Mammary epithelial cell (primary cell): ENCODE data around the gene MLN.

Experiments used
- CTCF ChIP-seq, 2 donors: IDR thresholded peaks in 1 of 2; conservative IDR thresholded peaks in 1 of 2; 2 replicates each; pipeline ENCODE4 v1.5.1; 2011 to 2012; ENCODE audit warnings: inconsistent platforms in 2 of 2, low read length in 2 of 2, mild to moderate bottlenecking in 2 of 2, control low read depth in 1 of 2, low read depth in 1 of 2; ENCODE audit not compliant: insufficient read depth in 1 of 2; ENCODE audit errors: extremely low read depth in 1 of 2
- EZH2 ChIP-seq: IDR thresholded peaks from 2 replicates; pipeline ENCODE4 v1.6.1; 2012; ENCODE audit warnings: low read length, inconsistent platforms, borderline replicate concordance

- TF ChIP-seq CTCF (conservative IDR thresholded peaks at IDR 0.05 in 1 of 2, IDR thresholded peaks at IDR 0.05 in 1 of 2; ENCODE audit: extremely low read depth in 1 of 2, insufficient read depth in 1 of 2, low read depth in 1 of 2, low read length in 2 of 2): no peak
- no peak for TF ChIP-seq EZH2
These were observed 19.0 kb downstream of the MLN start for GRCh38 chr6:33784787-33785186.
